Dermis blood vessel endothelial cell (primary cell): ENCODE results near the gene CMTM7. TPM values are rescaled to one million over a fixed set of nuclear protein-coding genes. Genes with fewer than 3 reads are reported as not detected.

ENCODE experiments used
- DNase-seq: peaks from one replicate; pipeline ENCODE4 v3.0.0; 2010
- total RNA-seq: library from RNA; depleted of rRNA; stranded (reverse); fragments of >200 nt; gene quantifications from 2 replicates; pipeline ENCODE4 v1.2.3, GENCODE V29; 2014

CMTM7 gene
- total RNA-seq, 1 donor from 2014 or later = 31.3 TPM

- peak; percentile 95 for DNase-seq
Measured at GRCh38 chr3:32414522-32415202, 23.0 kb downstream of the CMTM7 start.

GRCh38 chr3:32419742-32420125 lies 28.1 kb downstream of the CMTM7 start:
- peak; percentile 40 for DNase-seq

- DNase-seq = peak; percentile 78
Measured at GRCh38 chr3:32420126-32421038, 28.7 kb downstream of the CMTM7 start.

- DNase-seq = no peak
Measured at GRCh38 chr3:32421185-32421584, 29.5 kb downstream of the CMTM7 start.

- peak; percentile 96 for DNase-seq
Measured at GRCh38 chr3:32421991-32422859, 30.6 kb downstream of the CMTM7 start.

GRCh38 chr3:32422943-32423342 lies 31.3 kb downstream of the CMTM7 start:
- DNase-seq = no peak

- DNase-seq = no peak
Measured at GRCh38 chr3:32423534-32423933, 31.9 kb downstream of the CMTM7 start.

- DNase-seq = no peak
Measured at GRCh38 chr3:32423956-32424557, 32.4 kb downstream of the CMTM7 start.

- DNase-seq = no peak
Measured at GRCh38 chr3:32424581-32425250, 33.1 kb downstream of the CMTM7 start.

GRCh38 chr3:32428092-32429068 lies 36.7 kb downstream of the CMTM7 start:
- no peak for DNase-seq

- no peak for DNase-seq
Measured at GRCh38 chr3:32430900-32431299, 39.2 kb downstream of the CMTM7 start.

GRCh38 chr3:32431481-32431880 lies 39.8 kb downstream of the CMTM7 start:
- no peak for DNase-seq

GRCh38 chr3:32432045-32432710 lies 40.5 kb downstream of the CMTM7 start:
- DNase-seq = no peak

- DNase-seq = no peak
Measured at GRCh38 chr3:32432711-32433530, 41.3 kb downstream of the CMTM7 start.

- no peak for DNase-seq
Measured at GRCh38 chr3:32434206-32434605, 42.6 kb downstream of the CMTM7 start.

- DNase-seq = no peak
Measured at GRCh38 chr3:32435911-32436815, 44.5 kb downstream of the CMTM7 start.

GRCh38 chr3:32436816-32437189 lies 45.1 kb downstream of the CMTM7 start:
- no peak for DNase-seq

GRCh38 chr3:32437896-32438295 lies 46.2 kb downstream of the CMTM7 start:
- no peak for DNase-seq
